NCI-H187 treated with DMSO at 0.1 percent for 48 hours (cell line): Measurements from ENCODE around the gene TOMM34.

Experiments
- DNase-seq: peaks from one replicate; lab custom pipeline; 2025; lab: John Stamatoyannopoulos, UW

Gene TOMM34

DNA sequence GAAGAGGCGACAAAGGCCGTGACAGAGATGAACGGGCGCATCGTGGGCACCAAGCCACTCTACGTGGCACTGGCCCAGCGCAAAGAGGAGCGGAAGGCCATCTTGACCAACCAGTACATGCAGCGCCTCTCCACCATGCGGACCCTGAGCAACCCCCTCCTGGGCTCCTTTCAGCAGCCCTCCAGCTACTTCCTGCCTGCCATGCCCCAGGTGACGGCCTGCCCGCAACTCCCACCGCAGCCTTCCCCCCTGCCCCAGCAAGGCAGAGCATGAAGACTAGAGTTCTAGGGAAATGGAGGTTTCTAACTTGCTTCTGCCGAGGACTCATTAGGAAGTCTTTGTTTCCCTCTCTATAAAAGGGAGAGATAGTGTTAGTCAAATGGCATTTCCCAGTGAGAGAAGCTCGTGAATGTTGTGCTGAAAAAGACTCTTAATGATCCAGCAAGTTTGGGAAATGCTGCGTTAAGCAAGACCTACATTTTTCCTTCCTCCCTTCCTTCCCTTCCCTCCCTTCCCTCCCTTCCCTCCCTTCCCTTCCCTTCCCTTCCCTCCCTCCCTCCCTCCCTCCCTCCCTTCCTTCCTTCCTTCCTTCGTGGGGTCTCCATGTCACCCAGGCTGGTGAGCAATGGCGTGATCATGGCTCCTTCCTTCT lies 29.6 kb downstream of the TOMM34 start:
- DNase-seq: no peak

DNA sequence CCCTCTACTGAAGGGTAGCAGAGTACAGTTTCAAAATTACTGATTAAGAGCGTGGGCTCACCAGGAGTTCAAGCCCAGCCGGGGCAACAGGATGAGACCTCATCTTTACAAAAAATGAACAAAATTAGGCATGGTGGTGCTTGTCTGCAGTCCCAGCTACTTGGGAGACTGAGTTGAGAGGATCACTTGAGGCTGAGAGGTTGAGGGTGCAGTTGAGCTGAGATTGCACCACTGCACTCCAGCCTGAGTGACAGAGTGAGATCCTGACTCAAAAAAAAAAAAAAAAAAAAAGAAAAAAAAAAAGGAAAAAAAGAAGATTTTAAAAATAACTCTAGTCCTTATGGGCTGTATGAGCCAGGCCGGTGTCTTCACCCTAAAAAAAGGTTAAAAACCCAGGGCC lies 31.6 kb downstream of the TOMM34 start:
- DNase-seq: no peak

DNA sequence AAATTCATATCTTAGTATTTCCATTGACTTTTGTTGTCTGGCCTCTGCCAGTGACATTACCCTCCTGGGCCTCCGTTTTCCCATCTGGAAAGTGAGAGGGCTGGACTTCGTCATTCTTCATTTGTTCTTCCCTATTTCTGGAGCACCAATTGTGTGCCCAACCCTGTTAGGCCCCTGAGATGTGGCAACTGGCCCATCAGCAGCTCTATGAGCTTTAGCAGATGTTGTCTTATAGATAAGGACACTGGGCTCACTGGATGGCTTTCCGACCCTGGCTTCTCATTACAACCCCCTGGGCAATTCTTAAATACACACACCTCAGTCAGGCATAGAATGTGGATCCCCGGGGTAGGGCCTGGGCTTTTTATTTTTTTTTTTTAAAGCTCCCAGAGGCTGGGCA lies 35.7 kb downstream of the TOMM34 start:
- DNase-seq: no peak

DNA sequence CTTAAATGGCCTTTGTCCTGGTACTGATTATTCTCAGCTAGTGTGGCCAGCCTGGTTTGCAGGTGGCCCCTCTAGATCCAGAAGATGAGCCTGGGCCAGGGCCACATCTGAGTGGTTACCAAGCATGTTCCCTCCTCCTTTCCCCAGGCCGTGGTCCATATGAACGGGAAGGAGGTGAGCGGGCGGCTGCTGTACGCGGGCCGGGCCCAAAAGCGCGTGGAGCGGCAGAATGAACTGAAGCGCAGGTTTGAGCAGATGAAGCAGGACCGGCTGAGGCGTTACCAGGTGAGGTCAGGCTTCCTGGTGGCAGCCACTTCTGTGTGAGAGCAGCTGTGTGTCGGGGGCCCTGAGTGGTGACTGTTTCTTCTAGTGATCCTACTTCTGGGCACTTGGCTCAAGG lies 38.8 kb downstream of the TOMM34 start:
- no peak for DNase-seq

DNA sequence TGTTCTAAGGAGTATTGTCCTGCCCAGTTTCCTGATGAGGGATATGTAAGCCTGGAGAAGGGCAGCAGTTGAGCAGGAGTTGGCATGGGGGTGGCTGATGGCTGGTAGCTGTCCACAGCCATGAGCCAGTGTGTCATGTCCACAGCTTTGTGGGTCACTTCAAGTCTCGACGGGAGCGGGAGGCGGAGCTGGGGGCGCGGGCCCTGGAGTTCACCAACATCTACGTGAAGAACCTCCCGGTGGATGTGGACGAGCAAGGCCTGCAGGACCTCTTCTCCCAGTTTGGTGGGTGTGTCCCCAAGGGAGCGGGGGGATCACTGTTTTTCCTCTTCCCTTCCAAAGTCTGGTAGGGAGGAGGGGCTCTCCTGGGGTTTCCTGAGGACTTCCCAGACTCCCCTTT lies 41.4 kb downstream of the TOMM34 start:
- no peak for DNase-seq

DNA sequence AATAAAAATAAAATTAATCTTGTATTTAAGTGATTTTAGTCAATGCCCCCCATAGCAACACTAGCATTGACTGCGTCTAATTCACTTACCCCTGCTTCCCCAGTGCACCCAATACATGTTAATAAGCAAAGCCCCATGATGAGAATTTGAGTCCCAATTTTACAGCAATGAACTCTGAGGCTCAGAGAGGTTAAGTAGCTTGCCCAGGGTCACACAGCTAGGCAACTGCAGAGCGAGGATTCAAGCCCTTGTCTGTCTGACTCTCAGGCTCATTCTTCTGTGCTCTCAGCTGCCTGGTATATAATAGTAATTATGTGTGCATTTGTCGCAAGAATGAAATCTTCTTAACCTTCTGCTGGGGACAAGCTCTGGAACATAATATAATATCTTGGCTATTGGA lies 41.9 kb downstream of the TOMM34 start:
- no peak for DNase-seq

DNA sequence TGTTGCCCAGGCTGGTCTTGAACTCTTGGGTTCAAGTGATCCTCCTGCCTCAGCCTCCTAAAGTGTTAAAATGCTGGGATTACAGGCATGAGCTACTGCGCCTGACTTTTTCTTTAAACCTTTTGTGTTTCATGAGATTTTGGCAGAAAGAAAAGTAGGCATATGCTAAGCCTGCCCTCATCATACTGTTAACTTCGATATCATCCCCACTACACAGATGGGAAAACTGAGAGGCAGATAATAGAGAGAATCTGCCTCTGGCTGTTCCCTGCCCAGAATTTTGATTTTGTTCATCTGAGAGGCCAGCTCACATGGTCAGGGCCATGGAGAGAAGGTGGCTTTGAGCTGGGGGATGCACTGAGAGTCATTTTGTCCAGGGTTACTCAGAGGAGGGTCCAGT lies 42.8 kb downstream of the TOMM34 start:
- no peak for DNase-seq

DNA sequence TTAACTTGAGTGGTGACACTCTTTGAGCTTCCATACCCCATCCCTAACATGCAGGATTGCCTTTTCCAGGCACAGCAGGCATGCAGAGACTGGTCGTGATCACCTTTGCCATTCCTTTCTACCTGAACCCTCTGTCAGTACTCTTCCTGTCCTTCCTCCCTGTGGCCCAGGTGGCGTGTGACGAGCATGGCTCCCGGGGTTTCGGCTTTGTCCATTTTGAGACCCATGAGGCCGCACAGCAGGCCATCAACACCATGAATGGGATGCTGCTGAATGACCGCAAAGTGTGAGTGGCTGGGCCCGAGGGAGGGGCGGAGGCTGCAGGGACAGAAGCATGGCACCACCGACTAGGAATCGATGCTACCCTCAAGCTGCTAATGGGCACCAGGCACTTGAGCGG lies 43.6 kb downstream of the TOMM34 start:
- DNase-seq: no peak

DNA sequence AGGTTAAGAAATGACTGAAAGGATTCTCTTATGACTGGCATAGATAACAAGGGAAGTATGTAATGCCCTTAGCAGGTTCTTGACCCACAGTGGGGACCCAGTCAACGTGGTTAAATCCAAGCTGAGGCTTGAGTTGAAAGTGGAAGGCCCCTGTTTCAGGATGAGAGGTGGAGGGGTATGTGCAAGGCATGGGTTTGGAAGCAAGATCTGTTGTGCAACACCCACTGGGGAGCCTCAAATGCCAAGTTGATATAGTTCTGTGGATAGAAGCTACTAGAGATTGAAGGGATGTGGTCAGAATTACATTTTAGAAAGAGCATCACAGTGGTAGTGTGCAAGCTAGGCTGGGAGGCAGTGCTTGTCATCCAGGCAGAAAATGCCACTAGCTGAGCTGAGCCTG lies 45.3 kb downstream of the TOMM34 start:
- no peak for DNase-seq

DNA sequence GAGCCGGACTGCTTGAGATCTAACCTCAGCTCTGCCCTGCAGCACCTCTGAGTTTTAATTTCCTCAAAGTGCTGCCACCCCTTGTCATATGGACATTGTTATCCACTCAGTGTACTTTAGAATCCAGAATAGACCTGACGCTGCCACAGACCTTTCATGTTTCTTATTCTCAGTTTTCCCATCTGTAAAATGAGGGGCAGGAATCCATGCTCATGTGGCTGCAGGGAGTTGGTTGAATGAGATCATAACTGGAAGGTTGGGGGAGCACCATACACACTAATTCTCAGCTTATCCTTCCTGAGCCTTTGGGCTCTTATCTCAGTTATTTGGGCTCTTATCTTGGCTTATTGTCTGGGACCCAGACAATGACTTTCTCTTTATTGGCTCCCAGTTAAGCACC lies 48.0 kb downstream of the TOMM34 start:
- no peak for DNase-seq

DNA sequence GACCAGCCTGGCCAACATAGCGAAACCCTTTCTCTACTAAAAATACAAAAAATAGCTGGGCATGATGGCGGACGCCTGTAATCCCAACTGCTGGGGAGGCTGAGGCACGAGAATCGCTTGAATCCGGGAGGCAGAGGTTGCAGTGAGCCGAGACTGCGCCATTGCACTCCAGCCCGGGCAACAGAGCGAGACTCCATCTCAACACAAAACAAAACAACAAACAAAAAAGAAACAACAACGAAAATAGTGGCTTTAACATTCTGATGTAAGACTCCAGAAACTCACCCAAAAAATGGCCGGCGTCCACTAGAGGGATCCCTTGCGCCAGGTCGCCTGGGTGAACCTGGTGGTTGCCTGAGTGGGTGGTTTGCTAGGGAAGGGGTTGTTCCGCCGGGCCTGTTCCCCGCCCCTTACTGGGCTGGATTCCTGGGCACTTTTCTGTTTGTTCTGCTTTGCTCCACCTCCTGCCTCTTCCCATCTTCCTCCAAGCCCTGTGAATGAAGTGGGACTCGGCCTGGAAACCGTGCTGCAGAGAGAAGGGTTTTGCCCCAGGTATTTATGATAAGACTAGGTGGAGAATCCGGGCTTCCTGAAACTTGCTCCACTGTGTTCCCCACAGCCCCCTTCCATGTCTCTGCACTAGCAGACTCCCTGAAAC lies 48.8 kb downstream of the TOMM34 start:
- DNase-seq: no peak

DNA sequence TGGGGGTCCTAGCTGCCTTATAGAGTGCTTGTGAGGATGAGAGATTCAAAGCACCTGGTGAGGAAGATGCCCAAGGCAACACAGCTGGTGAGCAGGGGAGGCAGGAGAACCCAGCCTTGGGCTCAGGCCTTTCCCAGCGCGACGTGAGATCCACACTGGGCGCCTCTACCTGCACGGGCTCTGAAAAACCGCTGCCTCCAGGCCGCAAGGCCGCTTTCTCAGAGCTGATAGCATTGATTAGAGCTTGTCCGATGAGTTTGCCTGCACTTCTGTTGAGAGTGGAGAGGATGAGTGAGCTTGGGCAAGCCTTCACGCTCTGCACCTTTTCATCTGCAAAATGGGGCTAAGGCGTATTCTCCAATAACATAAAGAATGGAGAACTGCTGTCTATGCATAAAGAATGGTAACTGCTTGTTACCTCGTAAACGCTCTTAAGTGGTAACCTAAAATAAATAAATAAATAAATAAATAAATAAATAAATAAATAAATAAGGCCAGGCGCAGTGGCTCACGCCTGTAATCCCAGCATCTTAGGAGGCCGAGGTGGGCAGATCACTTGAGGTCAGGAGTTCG lies 49.4 kb downstream of the TOMM34 start:
- DNase-seq: no peak

DNA sequence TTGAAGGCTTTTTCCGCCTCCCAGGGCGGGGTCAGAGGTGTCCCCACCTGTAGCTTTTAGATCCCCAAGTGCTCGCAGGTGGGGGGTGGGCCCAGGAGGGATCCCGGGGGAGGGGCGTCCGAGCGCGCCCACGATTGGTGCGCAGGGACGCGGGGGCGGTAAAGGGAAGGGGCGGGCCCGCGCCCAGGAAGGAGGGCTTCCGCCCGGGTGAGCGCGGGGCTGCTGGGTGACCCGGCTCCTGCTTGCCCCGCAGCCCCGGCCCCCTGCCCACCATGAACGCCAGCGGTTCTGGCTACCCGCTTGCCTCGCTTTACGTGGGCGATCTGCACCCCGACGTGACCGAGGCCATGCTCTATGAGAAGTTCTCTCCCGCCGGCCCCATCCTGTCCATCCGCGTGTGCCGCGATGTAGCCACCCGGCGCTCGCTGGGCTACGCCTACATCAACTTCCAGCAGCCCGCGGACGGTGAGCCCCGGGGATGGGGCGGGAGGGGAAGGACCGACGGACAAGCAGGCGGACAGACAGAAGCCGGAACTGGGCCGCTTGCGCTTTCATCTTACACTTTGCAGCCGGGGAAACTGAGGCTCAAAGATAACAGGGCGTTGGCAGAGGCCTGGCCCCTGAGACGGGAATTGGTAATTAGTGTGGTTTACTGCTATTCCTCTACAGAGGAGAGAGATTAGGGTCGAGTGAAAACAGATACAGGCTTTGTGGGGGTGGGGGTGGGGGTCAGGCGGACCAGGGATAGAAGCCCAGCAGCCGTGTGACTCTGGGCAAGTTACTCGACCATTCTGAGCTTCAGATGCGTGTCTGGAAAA lies 50.1 kb downstream of the TOMM34 start, which contains the start of gene PABPC1L:
PABPC1L (plus strand) TSS at position 189 of the 818 bp plus-strand sequence; CDS start at position 273, 84 bp downstream.
- DNase-seq: peak; percentile 9

DNA sequence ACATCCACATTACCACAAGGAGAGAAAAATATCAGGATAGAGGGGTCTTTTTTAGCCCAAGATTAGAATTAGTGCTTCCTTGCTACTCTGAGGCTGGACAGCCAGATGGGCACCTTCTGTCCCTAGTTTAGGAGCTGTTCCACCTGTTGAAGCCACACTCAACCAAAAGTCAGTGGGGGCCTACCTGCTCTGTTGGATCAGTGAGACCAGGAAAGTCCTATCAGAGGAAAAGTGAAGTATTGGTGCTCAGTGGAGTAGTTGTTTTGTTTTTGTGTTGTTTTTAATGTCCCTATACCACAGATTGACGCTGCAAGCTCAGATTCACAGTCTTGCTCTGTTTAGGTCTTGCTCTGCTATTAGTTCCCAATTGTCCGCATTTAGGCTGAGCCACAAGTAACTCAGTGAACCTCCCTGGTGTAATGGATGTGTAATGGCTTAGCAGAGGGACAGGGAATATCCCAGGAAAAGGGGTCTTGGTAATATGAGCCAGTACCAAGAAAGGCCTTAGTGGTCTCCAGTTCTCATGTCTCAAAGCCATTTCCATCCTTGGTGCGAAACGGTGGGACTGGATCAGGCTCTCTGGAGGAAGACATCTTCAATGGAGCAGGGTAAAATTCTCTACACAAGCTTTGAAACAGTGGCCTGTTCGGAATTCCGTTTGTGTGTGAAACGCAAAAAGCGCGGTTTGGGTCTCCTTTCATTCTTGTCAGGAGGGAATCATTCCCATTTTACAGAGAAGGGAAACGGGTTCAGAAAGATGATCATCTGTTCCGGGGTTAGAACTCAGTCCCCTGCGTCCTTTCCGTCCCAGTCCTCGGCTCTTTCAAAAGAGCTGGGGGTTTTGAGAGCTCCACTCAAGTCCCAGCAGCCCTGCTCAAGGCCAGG lies 51.0 kb downstream of the TOMM34 start:
- no peak for DNase-seq

DNA sequence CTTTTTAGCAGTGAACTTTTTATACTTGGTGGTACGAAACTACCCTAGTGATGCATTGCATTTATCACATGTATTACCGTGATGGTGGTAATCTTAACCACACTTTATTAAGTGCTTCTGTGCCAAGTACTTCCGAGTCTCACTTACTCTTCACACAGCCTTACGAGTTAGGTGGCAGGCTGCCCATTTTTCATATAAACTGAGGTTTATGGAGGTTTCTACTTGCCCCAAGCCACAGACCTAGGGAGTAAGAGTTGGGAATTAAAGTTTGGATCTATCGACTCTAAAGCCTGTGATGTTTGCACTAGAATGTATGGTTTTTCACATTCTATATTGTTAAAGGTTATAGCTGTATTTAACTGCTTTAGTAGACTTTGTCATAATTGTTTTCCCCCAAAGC lies 55.8 kb downstream of the TOMM34 start:
- no peak for DNase-seq

DNA sequence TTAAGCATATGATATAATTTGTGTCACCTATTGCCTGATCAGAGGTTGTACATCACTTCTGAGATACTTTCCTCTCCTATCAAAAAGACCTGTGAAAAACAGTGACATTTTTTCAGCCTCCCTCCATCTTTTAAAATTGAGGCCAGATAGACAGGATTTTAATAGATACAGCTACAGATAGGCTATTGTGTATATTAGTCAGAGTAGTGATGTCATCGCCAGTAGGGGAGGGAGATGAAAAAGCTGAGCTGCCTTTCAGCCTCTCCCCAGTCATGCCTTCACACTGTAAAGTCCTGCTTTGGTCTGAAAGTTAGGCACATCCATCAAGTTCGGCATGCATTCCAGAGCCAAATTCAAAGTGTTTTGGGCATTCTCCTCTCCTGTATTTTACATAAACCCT lies 58.2 kb downstream of the TOMM34 start:
- DNase-seq: no peak

DNA sequence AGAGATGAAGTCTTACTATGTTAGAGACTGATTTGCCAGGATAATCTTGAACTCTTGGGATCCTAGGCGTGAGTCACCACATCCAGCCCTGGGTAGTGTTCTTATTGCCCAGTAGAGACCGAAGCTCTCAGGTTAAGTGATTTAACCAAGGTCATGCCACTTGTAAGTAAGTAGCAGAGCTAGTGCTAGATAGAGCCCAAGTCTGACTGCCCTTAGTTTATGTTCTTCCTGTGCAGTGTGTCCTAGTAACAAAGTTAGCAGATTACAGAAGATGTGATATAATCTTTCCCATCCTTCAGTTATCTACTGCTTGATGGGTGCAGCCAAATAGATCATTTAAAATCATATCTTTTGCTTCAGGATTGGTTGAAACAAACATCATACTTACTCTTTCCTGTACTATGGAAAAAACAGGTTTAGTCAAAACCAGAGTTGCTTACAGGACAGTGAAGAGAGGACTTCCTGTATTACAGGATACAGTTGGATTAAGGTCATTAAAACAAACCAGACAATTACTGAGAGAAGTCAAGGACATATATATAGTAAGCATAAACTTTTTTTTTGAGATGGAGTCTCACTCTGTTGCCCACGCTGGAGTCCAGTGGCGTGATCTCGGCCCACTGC lies 59.9 kb downstream of the TOMM34 start:
- DNase-seq: no peak

DNA sequence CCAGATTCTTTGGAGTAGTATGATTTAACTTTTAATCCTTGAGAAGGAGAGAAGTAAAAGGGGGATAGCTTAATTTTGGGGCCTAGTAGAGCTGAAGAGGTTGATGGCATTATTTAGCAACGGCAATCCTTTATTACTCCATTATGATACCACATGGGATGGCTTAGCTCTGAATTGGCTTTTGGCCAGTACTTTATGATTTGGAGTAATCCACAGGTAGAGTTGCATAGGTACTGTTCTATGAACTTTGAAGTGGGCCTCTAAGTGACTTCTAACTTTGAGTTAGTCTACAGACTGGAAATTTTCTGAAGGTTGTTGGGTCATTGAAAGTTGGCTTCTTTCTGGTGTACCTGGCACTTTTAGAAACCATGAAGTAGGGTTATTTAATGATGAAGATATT lies 63.1 kb downstream of the TOMM34 start:
- no peak for DNase-seq

DNA sequence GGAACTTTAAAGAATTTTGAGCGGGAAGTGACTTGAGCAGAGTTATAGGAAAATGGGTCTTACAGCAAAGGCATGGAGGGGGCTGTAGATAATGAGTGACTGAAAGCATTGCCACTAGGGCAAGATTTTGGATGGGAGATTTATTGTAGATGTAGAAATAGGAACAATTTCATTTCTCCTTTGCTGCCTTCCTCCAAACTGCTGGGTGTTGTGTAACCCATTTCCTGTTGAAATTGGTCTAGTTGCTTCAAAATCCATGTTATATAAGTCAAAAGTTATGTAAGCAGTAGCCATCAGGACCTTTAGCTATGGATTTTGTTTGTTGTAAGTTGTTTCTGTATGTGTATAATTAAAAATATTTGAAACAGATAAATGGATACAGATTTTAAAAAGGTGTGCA lies 63.6 kb downstream of the TOMM34 start:
- DNase-seq: no peak

DNA sequence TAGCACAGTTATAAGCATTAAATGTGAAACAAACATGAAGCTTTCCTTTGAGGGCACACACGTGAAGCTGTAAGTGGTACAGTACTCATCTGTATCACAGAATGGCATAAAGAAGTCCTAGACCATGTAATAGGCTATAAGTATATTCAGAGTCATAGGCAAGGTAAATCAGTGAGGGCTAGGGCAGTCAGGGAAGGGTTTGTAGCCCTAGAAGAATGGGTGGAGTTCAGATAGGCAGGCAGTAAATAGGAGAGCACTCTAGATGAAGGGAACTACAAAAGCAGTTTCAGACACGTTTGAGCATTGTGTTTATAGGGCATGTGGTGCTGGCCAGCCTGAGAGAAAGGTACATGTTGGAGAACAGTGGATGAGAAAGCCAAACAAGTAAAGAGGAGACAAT lies 65.2 kb downstream of the TOMM34 start:
- no peak for DNase-seq
